IMR-90 (cell line): ENCODE measurements around the gene TENM4. TPM values are rescaled to one million over a fixed set of nuclear protein-coding genes. Genes with fewer than 3 reads are reported as not detected.
A peak's percentile ranks its signal among the peaks of the same experiment; 100 is the strongest.

Source experiments
- ATAC-seq: fragments of 200-7000 bp; cut with Tn5 transposase; 2 replicates; pipeline ENCODE4 v1.9.1; 2020; ENCODE audit warnings: low read depth, mild to moderate bottlenecking, moderate library complexity
- BruUV-seq: library from RNA; stranded (reverse); fragments of 400-500 nt; replicated peaks from 2 replicates; lab custom pipeline; 2021; lab: Mats Ljungman, UMichigan
- CTCF ChIA-PET: fragments of 300-600 bp; formaldehyde crosslinking; extraction: SDS; loops from one replicate; lab custom pipeline; 2021; ENCODE audit warnings: antibody characterized with exemption; lab: Yijun Ruan, JAX
- POLR2A ChIA-PET: fragments of 300-600 bp; sonication (Branson Sonifier 250); formaldehyde crosslinking; loops from one replicate; lab custom pipeline; 2022; ENCODE audit warnings: antibody characterized with exemption; ENCODE audit not compliant: unreplicated experiment; lab: Charles Lee
- DNase-seq: peaks from one replicate; pipeline ENCODE4 v3.0.0; 2013
- H2AFZ ChIP-seq: replicated peaks from 2 replicates; pipeline ENCODE3; 2013; ENCODE audit warnings: low read length, mild to moderate bottlenecking; ENCODE audit not compliant: poor library complexity
- H2AK5ac ChIP-seq: 2 replicates; pipeline ENCODE4 v1.6.1; 2013; ENCODE audit warnings: low read depth, low read length, inconsistent platforms
- H2AK9ac ChIP-seq: replicated peaks from 2 replicates; pipeline ENCODE3; 2013; ENCODE audit warnings: mild to moderate bottlenecking, low read depth, low read length, moderate library complexity; ENCODE audit not compliant: poor library complexity
- H2BK120ac ChIP-seq: 2 replicates; pipeline ENCODE4 v1.6.1; 2013; ENCODE audit warnings: low read depth, low read length, inconsistent platforms
- H2BK15ac ChIP-seq: 3 replicates; pipeline ENCODE4 v1.6.1; 2013; ENCODE audit warnings: low read depth, low read length, inconsistent platforms
- H2BK20ac ChIP-seq: 2 replicates; pipeline ENCODE4 v1.6.1; 2013; ENCODE audit warnings: low read depth, mild to moderate bottlenecking, inconsistent platforms, low read length, moderate library complexity
- H2BK5ac ChIP-seq: 2 replicates; pipeline ENCODE4 v1.6.1; 2013; ENCODE audit warnings: mild to moderate bottlenecking, low read depth, low read length, inconsistent platforms; ENCODE audit not compliant: poor library complexity, severe bottlenecking
- H3K14ac ChIP-seq: replicated peaks from 2 replicates; pipeline ENCODE4 v1.6.1; 2013; ENCODE audit warnings: low read depth, low read length, inconsistent platforms
- H3K18ac ChIP-seq: 2 replicates; pipeline ENCODE4 v1.6.1; 2013; ENCODE audit warnings: low read depth, low read length, control low read depth
- H3K23ac ChIP-seq: 2 replicates; pipeline ENCODE4 v1.6.1; 2013; ENCODE audit warnings: low read depth, low read length, inconsistent platforms
- H3K27ac ChIP-seq: 2 replicates; pipeline ENCODE4 v1.5.1; 2013; ENCODE audit warnings: mild to moderate bottlenecking, control low read depth, low read length; ENCODE audit not compliant: insufficient read depth
- H3K27me3 ChIP-seq: 2 replicates; pipeline ENCODE4 v1.6.1; 2013; ENCODE audit warnings: low read length; ENCODE audit not compliant: control insufficient read depth, insufficient read depth
- H3K36me3 ChIP-seq: 2 replicates; pipeline ENCODE4 v1.6.1; 2013; ENCODE audit warnings: low read length, mixed read lengths; ENCODE audit not compliant: control insufficient read depth, insufficient read depth
- H3K4ac ChIP-seq: 2 replicates; pipeline ENCODE4 v1.6.1; 2013; ENCODE audit warnings: low read depth, low read length, inconsistent platforms
- H3K4me1 ChIP-seq: 2 replicates; pipeline ENCODE4 v1.6.1; 2013; ENCODE audit warnings: low read length, mixed read lengths; ENCODE audit not compliant: control insufficient read depth, insufficient read depth
- H3K4me2 ChIP-seq: 2 replicates; pipeline ENCODE4 v1.6.1; 2013; ENCODE audit warnings: low read depth, mild to moderate bottlenecking, control low read depth, low read length, moderate library complexity
- H3K4me3 ChIP-seq: 2 replicates; pipeline ENCODE4 v1.5.1; 2013; ENCODE audit warnings: low read depth, mild to moderate bottlenecking, control low read depth, low read length, moderate library complexity; ENCODE audit not compliant: insufficient read depth
- H3K56ac ChIP-seq: 2 replicates; pipeline ENCODE4 v1.6.1; 2013; ENCODE audit warnings: low read length, inconsistent platforms; ENCODE audit not compliant: insufficient read depth; ENCODE audit errors: extremely low read depth
- H3K79me1 ChIP-seq, 2 experiments: 2 replicates each; pipeline ENCODE4 v1.6.1; 2013; ENCODE audit warnings: low read length in 2 of 2, inconsistent platforms in 1 of 2, low read depth in 1 of 2
- H3K9ac ChIP-seq: 2 replicates; pipeline ENCODE4 v1.6.1; 2013; ENCODE audit warnings: low read depth, low read length, control low read depth
- H3K9me1 ChIP-seq: 2 replicates; pipeline ENCODE4 v1.6.1; 2013; ENCODE audit warnings: low read length, inconsistent platforms; ENCODE audit not compliant: insufficient read depth
- H3K9me3 ChIP-seq: 2 replicates; pipeline ENCODE4 v1.6.1; 2013; ENCODE audit warnings: low read length; ENCODE audit not compliant: control insufficient read depth, insufficient read depth
- H4K20me1 ChIP-seq: 2 replicates; pipeline ENCODE4 v1.6.1; 2013; ENCODE audit warnings: low read length, inconsistent platforms; ENCODE audit not compliant: insufficient read depth
- H4K5ac ChIP-seq: 2 replicates; pipeline ENCODE4 v1.6.1; 2013; ENCODE audit warnings: mild to moderate bottlenecking, low read depth, low read length, control low read depth
- H4K8ac ChIP-seq, 2 experiments: 2 replicates each; pipeline ENCODE4 v1.6.1; 2013; ENCODE audit warnings: low read depth in 2 of 2, low read length in 2 of 2, control low read depth in 1 of 2, inconsistent platforms in 1 of 2
- H4K91ac ChIP-seq: 2 replicates; pipeline ENCODE4 v1.6.1; 2013; ENCODE audit warnings: low read depth, low read length, inconsistent platforms; ENCODE audit not compliant: insufficient read depth
- BHLHE40 ChIP-seq: fragments of 150-350 bp; IDR thresholded peaks from 2 replicates; pipeline ENCODE4 v1.6.1; 2016; ENCODE audit warnings: mild to moderate bottlenecking, low read depth, low read length
- CEBPB ChIP-seq: IDR thresholded peaks from 2 replicates; pipeline ENCODE4 v1.6.1; 2012; ENCODE audit warnings: low read depth, low read length, improper control_type of control experiment
- FOS ChIP-seq: fragments of 150-350 bp; IDR thresholded peaks from 2 replicates; pipeline ENCODE4 v1.6.1; 2016; ENCODE audit warnings: low read depth, low read length
- POLR2A ChIP-seq: IDR thresholded peaks from 2 replicates; pipeline ENCODE4 v1.6.1; 2012; ENCODE audit warnings: mild to moderate bottlenecking, low read depth, low read length
- RCOR1 ChIP-seq: IDR thresholded peaks from 2 replicates; pipeline ENCODE4 v1.6.1; 2012; ENCODE audit warnings: mild to moderate bottlenecking, low read length, improper control_type of control experiment; ENCODE audit not compliant: insufficient replicate concordance
- WGBS, 2 experiments: methylation state at CpG; one replicate each; pipeline versions ENCODE4 v1.1.5 to v1.1.7; 2013; ENCODE audit warnings: missing lambda C conversion rate in 2 of 2; ENCODE audit not compliant: insufficient read length in 1 of 2; ENCODE audit errors: extremely low coverage in 2 of 2; 5-methylcytosine and 5-hydroxymethylcytosine counted together
- dilution Hi-C: fragments of 300-500 bp; cut with HindIII; formaldehyde crosslinking; loops from one replicate; pipeline ENCODE4 v1.14.3; 2018; ENCODE audit warnings: low sequenced_read_pairs; ENCODE audit not compliant: unreplicated experiment
- in situ Hi-C: fragments of 300-500 bp; cut with MboI; formaldehyde crosslinking; loops from 3 replicates; pipeline ENCODE4 v1.14.3; 2019; ENCODE audit warnings: low sequenced_read_pairs, inconsistent platforms, mixed read lengths
- intact Hi-C: fragments of 100-400 bp; cut with micrococcal nuclease; formaldehyde crosslinking; loops from 2 replicates; pipeline ENCODE4 v1.10.0; 2022
- polyA plus RNA-seq, 3 experiments: library from polyadenylated mRNA; depleted of rRNA; stranded (reverse); fragments of >200 nt; gene quantifications; 2 replicates each; pipeline ENCODE4 v1.2.3, GENCODE V29; 2012; ENCODE audit warnings: low replicate concordance in 1 of 3
- total RNA-seq: library from RNA; depleted of rRNA; stranded (reverse); fragments of >200 nt; gene quantifications from 2 replicates; pipeline ENCODE4 v1.2.3, GENCODE V29; 2012

The TENM4 gene
- total and polyA plus RNA-seq, 2 of the 4 experiments (the other 2 are of a cell fraction), result 7.4 to 9.0 TPM

DNA sequence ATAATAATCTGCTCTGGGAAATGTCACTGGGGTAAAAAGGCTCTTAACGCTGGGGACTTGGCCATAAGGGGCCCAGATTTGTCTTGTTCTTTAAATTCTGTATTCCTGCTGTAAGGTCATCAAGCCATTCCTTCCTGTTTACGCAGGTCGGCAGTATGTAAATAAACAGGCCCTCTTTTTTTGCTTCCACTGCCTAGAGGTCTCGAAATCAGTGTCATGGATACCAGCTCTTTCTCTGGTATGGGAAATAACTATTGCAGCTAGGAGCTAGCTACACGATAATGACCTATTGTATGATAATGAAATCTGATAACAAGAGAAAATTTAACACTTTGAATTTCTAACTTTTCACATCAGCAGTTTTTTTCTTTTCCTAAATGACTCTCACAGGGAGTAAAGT, 657.0 kb downstream of the TENM4 start (continued):
- no peak for TF ChIP-seq CEBPB
- TF ChIP-seq RCOR1, result no peak
- TF ChIP-seq FOS, result no peak
- no peak for TF ChIP-seq BHLHE40
- TF ChIP-seq POLR2A, result no peak

DNA sequence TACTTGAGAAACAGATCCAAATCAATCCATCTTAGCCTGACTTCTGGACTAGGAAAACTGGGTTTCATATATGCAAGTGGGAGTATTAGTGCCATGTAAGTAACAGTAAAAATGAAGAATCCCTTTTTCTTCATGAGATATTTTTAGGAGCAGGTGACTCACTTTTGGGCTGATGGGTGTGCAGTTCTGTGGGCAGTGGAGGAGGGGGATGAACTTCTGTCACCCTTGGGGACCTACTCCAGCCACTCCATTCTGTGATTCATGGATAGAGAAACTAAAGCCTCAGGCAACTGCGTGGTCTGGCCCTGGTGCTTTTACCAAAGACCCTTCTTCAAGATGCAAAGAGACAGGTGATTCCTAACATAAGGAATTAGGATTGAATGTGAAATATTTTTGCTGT, 657.5 kb downstream of the TENM4 start:
- Histone ChIP-seq H3K79me1 (no peaks in the 10 kb centered on the region), H4K20me1 (no peaks in the 10 kb centered on the region), H3K4me3 (no peak overlapping the region), H2BK5ac (peak overlapping the region; percentile 97), H3K23ac (no peak overlapping the region; the same call in 1 of the 2 replicates), H3K4me2 (no peak overlapping the region), H3K14ac (peak overlapping the region; percentile 50), H3K4me1 (peaks cover 27% of the 10 kb centered on the region), H3K27ac (no peak overlapping the region; the same call in 1 of the 2 replicates), H3K56ac (no peak overlapping the region), H3K9ac (no peak overlapping the region), H2AFZ (no peak overlapping the region), H3K27me3 (no peaks in the 10 kb centered on the region), H3K36me3 (peaks cover 4% of the 10 kb centered on the region; the same call in 1 of the 2 replicates), H2BK15ac (peak overlapping the region; percentile 92; the same call in 1 of the 3 replicates), H2BK20ac (peak overlapping the region; percentile 62; the same call in 1 of the 2 replicates), H4K5ac (no peak overlapping the region), H2AK5ac (no peak overlapping the region), H3K4ac (no peak overlapping the region), H4K91ac (no peak overlapping the region), H3K9me1 (peaks cover 22% of the 10 kb centered on the region), H2BK120ac (0 out of 2 replicates have a peak overlapping the region, but pooled peaks have one; percentile 80), H3K18ac (no peak overlapping the region), H4K8ac (no peak overlapping the region), H2AK9ac (no peak overlapping the region), H3K9me3 (no peaks in the 10 kb centered on the region)
- CTCF ChIA-PET, result interaction anchor here (0.8 to 0.9 kb wide), 2 partner anchors 10 to 15 kb away, joined by 3 to 9 read pairs; no protein-coding TSS in a partner anchor
- no TSS peak for BruUV-seq
- dilution Hi-C loops (no loop called here), in situ Hi-C loops (no loop called here), intact Hi-C loops (no loop called here)
- POLR2A ChIA-PET, result no interaction called here
- DNase-seq (no peak), ATAC-seq (no peak)
- no peak for TF ChIP-seq FOS
- WGBS, 2 experiments, result no CpG with 5 or more reads among the region's 1 CpG
